ENCODE data around the gene SPAG4.

DNA sequence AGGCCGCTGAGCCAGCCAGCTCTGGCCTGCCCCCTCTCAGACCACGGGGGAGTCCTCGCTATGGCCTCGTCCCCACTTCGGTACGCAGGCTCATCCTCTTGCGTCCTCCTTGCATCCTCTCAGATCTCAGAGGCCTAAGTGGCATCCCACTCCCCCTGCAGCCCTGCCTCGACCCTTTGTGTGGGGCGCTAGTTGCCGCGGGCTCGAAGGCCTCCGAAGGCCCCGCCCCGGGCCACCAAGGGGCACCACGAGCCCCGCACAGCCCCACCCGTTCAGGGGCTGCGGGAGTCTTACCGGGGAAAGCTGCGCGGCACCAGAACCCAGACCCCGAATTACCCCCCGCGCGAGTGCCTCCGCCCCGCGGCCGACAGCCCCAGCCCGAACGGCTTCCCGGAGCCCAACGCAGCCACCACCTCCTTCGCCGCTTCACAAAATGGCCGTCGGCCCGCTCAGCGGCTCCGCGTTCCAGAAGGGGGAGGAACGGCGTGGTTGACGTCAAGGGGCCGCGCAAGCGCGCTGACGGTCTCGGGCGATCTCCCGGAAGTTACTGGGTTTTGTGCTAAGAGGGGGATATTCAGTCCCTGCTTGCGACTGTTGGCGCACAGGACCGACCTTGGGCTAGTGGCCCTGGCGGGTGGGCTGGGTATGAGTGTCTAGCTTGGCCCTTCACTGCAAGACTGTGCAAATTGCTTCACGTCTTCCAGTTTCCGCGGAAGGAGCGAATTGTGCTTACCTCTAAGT lies 49.0 kb downstream of the SPAG4 start, which contains the start of the genes CPNE1 and RBM12:
- TF ChIP-seq, protein P1, sequence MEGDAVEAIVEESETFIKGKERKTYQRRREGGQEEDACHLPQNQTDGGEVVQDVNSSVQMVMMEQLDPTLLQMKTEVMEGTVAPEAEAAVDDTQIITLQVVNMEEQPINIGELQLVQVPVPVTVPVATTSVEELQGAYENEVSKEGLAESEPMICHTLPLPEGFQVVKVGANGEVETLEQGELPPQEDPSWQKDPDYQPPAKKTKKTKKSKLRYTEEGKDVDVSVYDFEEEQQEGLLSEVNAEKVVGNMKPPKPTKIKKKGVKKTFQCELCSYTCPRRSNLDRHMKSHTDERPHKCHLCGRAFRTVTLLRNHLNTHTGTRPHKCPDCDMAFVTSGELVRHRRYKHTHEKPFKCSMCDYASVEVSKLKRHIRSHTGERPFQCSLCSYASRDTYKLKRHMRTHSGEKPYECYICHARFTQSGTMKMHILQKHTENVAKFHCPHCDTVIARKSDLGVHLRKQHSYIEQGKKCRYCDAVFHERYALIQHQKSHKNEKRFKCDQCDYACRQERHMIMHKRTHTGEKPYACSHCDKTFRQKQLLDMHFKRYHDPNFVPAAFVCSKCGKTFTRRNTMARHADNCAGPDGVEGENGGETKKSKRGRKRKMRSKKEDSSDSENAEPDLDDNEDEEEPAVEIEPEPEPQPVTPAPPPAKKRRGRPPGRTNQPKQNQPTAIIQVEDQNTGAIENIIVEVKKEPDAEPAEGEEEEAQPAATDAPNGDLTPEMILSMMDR (IDR thresholded peaks at IDR 0.05) = no peak
- TF ChIP-seq EZH2 (IDR thresholded peaks at IDR 0.05) = no peak
